H1 (cell line): ENCODE results near the gene PPAN. TPM values are rescaled to one million over a fixed set of nuclear protein-coding genes. Genes with fewer than 3 reads are reported as not detected.

ENCODE experiments used
- ASH2L ChIP-seq: fragments of 200-600, 300-600 bp; sonication (generic); IDR thresholded peaks from one replicate; pipeline ENCODE4 v1.7.1; 2017; ENCODE audit warnings: low read length
- BCL11A ChIP-seq, 2 experiments: IDR thresholded peaks; one replicate each; pipeline ENCODE4 v1.6.1; 2011; ENCODE audit warnings: low read depth in 2 of 2, low read length in 2 of 2, mild to moderate bottlenecking in 2 of 2
- CBX8 ChIP-seq: fragments of 300-800, 300-1000 bp; sonication (generic); IDR thresholded peaks from 2 replicates; pipeline ENCODE4 v1.7.1; 2016; ENCODE audit warnings: low read depth, low read length, borderline replicate concordance
- CHD2 ChIP-seq: IDR thresholded peaks from 2 replicates; pipeline ENCODE4 v1.6.1; 2012; ENCODE audit warnings: low read length, improper control_type of control experiment
- CTBP2 ChIP-seq: IDR thresholded peaks from 2 replicates; pipeline ENCODE4 v1.7.0; 2011; ENCODE audit warnings: borderline replicate concordance, mild to moderate bottlenecking, moderate library complexity, mixed read lengths, low read length; ENCODE audit not compliant: insufficient read depth, insufficient read length
- EGR1 ChIP-seq: IDR thresholded peaks from 2 replicates; pipeline ENCODE4 v1.6.1; 2011; ENCODE audit warnings: low read depth, low read length, borderline replicate concordance
- GABPA ChIP-seq: IDR thresholded peaks from 2 replicates; pipeline ENCODE4 v1.6.1; 2011; ENCODE audit warnings: mild to moderate bottlenecking, low read length, moderate library complexity, borderline replicate concordance; ENCODE audit not compliant: insufficient read depth
- GTF2F1 ChIP-seq: IDR thresholded peaks from 2 replicates; pipeline ENCODE4 v1.6.1; 2012; ENCODE audit warnings: low read depth, low read length, improper control_type of control experiment, borderline replicate concordance
- HDAC6 ChIP-seq: IDR thresholded peaks from one replicate; pipeline ENCODE4 v1.7.1; 2012; ENCODE audit warnings: low read depth, mild to moderate bottlenecking, inconsistent platforms, low read length, moderate library complexity
- JUN ChIP-seq: IDR thresholded peaks from 2 replicates; pipeline ENCODE4 v1.6.1; 2011; ENCODE audit warnings: low read depth, mild to moderate bottlenecking, improper control_type of control experiment, low read length
- JUND ChIP-seq: IDR thresholded peaks from 2 replicates; pipeline ENCODE4 v1.6.1; 2011; ENCODE audit warnings: mild to moderate bottlenecking, improper control_type of control experiment, low read length
- MAFK ChIP-seq: IDR thresholded peaks from 2 replicates; pipeline ENCODE4 v1.6.1; 2012; ENCODE audit warnings: low read depth, mild to moderate bottlenecking, improper control_type of control experiment, low read length
- MAX ChIP-seq: IDR thresholded peaks from 2 replicates; pipeline ENCODE4 v1.6.1; 2012; ENCODE audit warnings: inconsistent platforms
- NANOG ChIP-seq: IDR thresholded peaks from 2 replicates; pipeline ENCODE4 v1.6.1; 2011; ENCODE audit warnings: low read length, low read depth, mild to moderate bottlenecking, inconsistent platforms; ENCODE audit not compliant: insufficient read depth, poor library complexity, severe bottlenecking
- NRF1 ChIP-seq: IDR thresholded peaks from 2 replicates; pipeline ENCODE4 v1.6.1; 2011; ENCODE audit warnings: mild to moderate bottlenecking, low read depth, low read length, improper control_type of control experiment
- PHF8 ChIP-seq: fragments of 200-600 bp; sonication (generic); conservative IDR thresholded peaks from 2 replicates; pipeline ENCODE4 v1.7.1; 2012; ENCODE audit warnings: low read depth, mild to moderate bottlenecking, inconsistent platforms, low read length, moderate library complexity
- RAD21 ChIP-seq, 2 experiments: IDR thresholded peaks in 1 of 2; conservative IDR thresholded peaks in 1 of 2; 2 replicates each; pipeline ENCODE4 v1.6.1; 2011; ENCODE audit warnings: low read depth in 2 of 2, low read length in 2 of 2, improper control_type of control experiment in 1 of 2, inconsistent platforms in 1 of 2, mild to moderate bottlenecking in 1 of 2, moderate library complexity in 1 of 2
- RBBP5 ChIP-seq: IDR thresholded peaks from 2 replicates; pipeline ENCODE4 v1.7.1; 2012; ENCODE audit warnings: low read depth, mild to moderate bottlenecking, inconsistent platforms, low read length, moderate library complexity, borderline replicate concordance
- SIRT6 ChIP-seq: IDR thresholded peaks from one replicate; pipeline ENCODE4 v1.7.1; 2012; ENCODE audit warnings: low read length, inconsistent platforms
- SIX5 ChIP-seq: IDR thresholded peaks from 2 replicates; pipeline ENCODE4 v1.6.1; 2011; ENCODE audit warnings: mild to moderate bottlenecking, low read depth, low read length
- SP2 ChIP-seq: IDR thresholded peaks from 2 replicates; pipeline ENCODE4 v1.6.1; 2012; ENCODE audit warnings: mild to moderate bottlenecking, low read length, inconsistent platforms
- SP4 ChIP-seq: IDR thresholded peaks from 2 replicates; pipeline ENCODE4 v1.6.1; 2012; ENCODE audit warnings: low read length, inconsistent platforms
- SRF ChIP-seq: IDR thresholded peaks from 2 replicates; pipeline ENCODE4 v1.6.1; 2011; ENCODE audit warnings: mild to moderate bottlenecking, low read depth, low read length, moderate library complexity
- SUZ12 ChIP-seq: fragments of 200-600 bp; sonication (generic); IDR thresholded peaks from 2 replicates; pipeline ENCODE4 v1.6.1; 2012; ENCODE audit warnings: mild to moderate bottlenecking, inconsistent platforms, low read length, moderate library complexity, mixed read lengths
- TAF1 ChIP-seq: IDR thresholded peaks from 2 replicates; pipeline ENCODE4 v1.6.1; 2011; ENCODE audit warnings: mild to moderate bottlenecking, low read depth, low read length
- TBP ChIP-seq: IDR thresholded peaks from 2 replicates; pipeline ENCODE4 v1.6.1; 2011; ENCODE audit warnings: low read depth, low read length, improper control_type of control experiment
- polyA plus RNA-seq, 7 experiments: library from polyadenylated mRNA; depleted of rRNA in 3 of 7; stranded (reverse) in 5 of 7; unstranded in 2 of 7; fragments of >200 nt in 5 of 7; fragments of 200-250 nt in 2 of 7; gene quantifications; 1 replicate in 5 of 7; 2 replicates in 1 of 7; 4 replicates in 1 of 7; pipeline versions ENCODE4 v1.2.1 to v1.2.3, GENCODE V29; 2011 to 2013; ENCODE audit warnings: missing spikeins in 2 of 7, mixed read lengths in 2 of 7
- total RNA-seq: library from RNA; stranded (reverse); fragmentation: NEBNext Ultra II Directional; extraction: Animal tissue kit (Norgen Biotek cat#: 25700); gene quantifications from 2 replicates; pipeline ENCODE4 v1.2.1, GENCODE V29; 2021

Gene PPAN
- total and polyA plus RNA-seq, 2 of the 8 experiments (the other 6 are each of a cell fraction or from before 2014, with no cell fraction given), result 48.8 to 74.4 TPM

GRCh38 chr19:10095948-10096614, 10.1 kb upstream of the PPAN start (continued):
- TF ChIP-seq BCL11A (IDR thresholded peaks at IDR 0.05; ENCODE audit: low read depth in 2 of 2, low read length in 2 of 2) (no peak), ASH2L (peak; percentile 61), SP4 (0 out of 2 replicates have a peak, but pooled peaks have one; percentile 40), RAD21 (IDR thresholded peaks at IDR 0.05 in 1 of 2, conservative IDR thresholded peaks at IDR 0.05 in 1 of 2; ENCODE audit: low read depth in 2 of 2, low read length in 2 of 2) (no peak), JUND (no peak), TBP (no peak), RBBP5 (no peak), SIX5 (no peak), NANOG (no peak), CHD2 (no peak), TAF1 (peak; percentile 58; the same call in 1 of the 2 replicates), GTF2F1 (0 out of 2 replicates have a peak, but pooled peaks have one; percentile 4), GABPA (no peak), JUN (no peak), PHF8 (peak; percentile 85), NRF1 (peak; percentile 83), CBX8 (no peak), SRF (no peak), CTBP2 (no peak), EGR1 (no peak), HDAC6 (no peak), SIRT6 (no peak), MAX (peak; percentile 96), SP2 (no peak), MAFK (no peak), SUZ12 (no peak)
